GM19397 (cell line): ENCODE data around the gene HCFC2.

ENCODE experiments used
- ATAC-seq: cut with Tn5 transposase; IDR thresholded peaks from one replicate; pipeline ENCODE4 v1.9.1; 2021; ENCODE audit warnings: mild to moderate bottlenecking, moderate library complexity; ENCODE audit not compliant: unreplicated experiment

Gene HCFC2

GRCh38 chr12:104154286-104154685 is 90.0 kb downstream of the HCFC2 start:
- ATAC-seq, result no peak

DNA sequence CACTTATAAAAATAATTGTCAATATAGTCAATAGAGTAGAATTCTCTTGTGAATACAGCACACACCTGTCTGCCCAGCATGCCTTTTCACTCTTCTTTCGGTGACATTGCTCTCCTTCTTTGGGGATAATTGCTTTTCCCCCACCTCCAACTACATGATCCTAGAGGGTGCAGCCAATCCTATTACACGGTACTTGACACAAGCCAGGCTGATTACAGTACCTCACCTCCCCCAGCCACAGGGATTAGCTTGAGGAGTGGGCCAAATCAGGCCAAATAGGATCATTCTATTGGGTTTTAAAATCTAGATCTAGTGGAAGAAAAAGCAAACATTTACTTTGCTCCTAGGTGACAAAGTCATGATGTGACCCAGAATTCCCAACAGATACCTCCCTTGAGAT is 90.5 kb downstream of the HCFC2 start:
- ATAC-seq, result no peak
